Measurements from ENCODE around the gene DHX16. TPM values are rescaled to one million over a fixed set of nuclear protein-coding genes. Genes with fewer than 3 reads are reported as not detected.
A peak's percentile ranks its signal among the peaks of the same experiment; 100 is the strongest.

The DHX16 gene
- total and polyA plus RNA-seq, 10 donors: 21.7 to 39.7 (median 35.2) TPM

DNA sequence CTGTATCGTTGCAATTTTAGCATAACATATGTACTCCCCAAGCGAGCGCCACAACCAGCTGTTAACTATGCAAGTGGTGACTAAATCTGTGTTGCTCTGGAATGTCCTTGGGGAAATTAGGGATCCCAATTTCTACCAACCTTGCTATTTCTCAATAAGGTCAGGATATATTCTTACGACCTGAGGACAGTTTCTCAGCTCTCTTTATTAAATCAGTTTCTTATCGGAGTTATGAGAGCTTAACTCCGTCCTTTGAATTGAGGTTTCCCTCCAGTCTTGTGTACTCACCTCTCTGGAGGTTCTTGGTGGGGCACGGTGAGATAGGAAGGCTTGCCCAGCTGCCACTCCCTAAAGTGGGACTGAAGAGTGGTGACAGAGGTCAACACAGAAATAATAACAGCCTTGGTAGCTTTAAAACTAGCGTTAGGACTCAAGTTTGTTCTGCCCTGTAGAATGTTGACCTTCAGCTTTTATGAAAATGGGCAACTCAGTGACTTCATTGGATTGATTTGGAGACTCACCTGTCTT, 54.5 kb downstream of the DHX16 start:
- Histone ChIP-seq H3K36me3 (peaks cover 2 to 63% (median 49%) of the 10 kb centered on the region in 6 donors), H3K27me3 (replicated peaks in 1 of 7) (no peaks in the 10 kb centered on the region), H3K4me1 (peaks cover 22 to 56% (median 33%) of the 10 kb centered on the region in 6 donors), H3K4me3 (peak overlapping the region; percentile 52 to 94 (median 71)), H3K9me3 (no peaks in the 10 kb centered on the region), H3K27ac (peak overlapping the region; percentile 93 to 98 (median 96))
- TF ChIP-seq, protein P1, sequence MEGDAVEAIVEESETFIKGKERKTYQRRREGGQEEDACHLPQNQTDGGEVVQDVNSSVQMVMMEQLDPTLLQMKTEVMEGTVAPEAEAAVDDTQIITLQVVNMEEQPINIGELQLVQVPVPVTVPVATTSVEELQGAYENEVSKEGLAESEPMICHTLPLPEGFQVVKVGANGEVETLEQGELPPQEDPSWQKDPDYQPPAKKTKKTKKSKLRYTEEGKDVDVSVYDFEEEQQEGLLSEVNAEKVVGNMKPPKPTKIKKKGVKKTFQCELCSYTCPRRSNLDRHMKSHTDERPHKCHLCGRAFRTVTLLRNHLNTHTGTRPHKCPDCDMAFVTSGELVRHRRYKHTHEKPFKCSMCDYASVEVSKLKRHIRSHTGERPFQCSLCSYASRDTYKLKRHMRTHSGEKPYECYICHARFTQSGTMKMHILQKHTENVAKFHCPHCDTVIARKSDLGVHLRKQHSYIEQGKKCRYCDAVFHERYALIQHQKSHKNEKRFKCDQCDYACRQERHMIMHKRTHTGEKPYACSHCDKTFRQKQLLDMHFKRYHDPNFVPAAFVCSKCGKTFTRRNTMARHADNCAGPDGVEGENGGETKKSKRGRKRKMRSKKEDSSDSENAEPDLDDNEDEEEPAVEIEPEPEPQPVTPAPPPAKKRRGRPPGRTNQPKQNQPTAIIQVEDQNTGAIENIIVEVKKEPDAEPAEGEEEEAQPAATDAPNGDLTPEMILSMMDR (IDR thresholded peaks at IDR 0.05 in 8 of 11, conservative IDR thresholded peaks at IDR 0.05 in 3 of 11): no peak
- TF ChIP-seq POLR2AphosphoS5 (IDR thresholded peaks at IDR 0.05) (no peak), POLR2A (IDR thresholded peaks at IDR 0.05) (no peak)
- DNase-seq: peak; percentile 52
- intact Hi-C loops (cut with DNase I; ENCODE audit: low total_unique reads): loop anchor here (10.0 kb wide), 1 partner anchor 106 kb away; the partner anchor contains the start of gene TUBB
- 8 to 14% (median 10%) methylated on average over 8 of the region's 8 CpGs for WGBS, 5 donors

DNA sequence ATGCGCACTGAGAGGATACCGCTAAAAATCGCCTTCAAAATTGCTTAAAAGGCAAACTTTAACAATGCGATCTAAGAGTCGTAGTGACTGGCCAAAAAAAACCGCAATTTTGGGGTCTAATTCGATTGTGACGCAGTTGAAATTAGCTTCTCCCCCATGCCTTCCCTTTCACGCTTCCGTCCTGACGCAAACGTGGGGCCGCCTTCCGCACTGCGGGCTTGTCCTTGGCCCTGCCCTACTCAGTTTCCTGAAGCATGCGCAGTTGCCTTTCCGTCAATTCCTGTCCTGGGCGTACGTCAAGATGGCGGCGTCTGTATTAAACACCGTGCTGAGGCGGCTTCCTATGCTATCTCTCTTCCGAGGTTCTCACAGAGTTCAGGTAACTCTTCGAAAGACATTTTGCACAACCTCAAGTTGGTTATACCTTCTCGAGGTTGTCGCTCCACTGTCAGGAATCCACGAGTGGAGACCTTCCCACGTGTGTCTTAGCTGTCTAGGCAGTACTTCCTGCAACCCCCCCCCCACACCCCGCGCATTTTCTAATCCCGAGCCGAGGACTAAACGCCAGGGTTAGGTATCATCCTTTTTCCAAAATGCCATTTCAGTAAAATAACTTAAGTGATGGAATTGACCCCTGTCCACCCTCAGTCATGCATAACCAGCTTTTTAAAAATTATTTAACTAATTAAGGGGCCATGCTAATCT, 55.1 kb downstream of the DHX16 start, which contains the start of gene MRPS18B:
TSS of gene MRPS18B (plus strand) at position 276 of the 705 bp plus-strand sequence. CDS start at position 302, 26 bp downstream.
- 0 to 1% (median 0%) methylated on average over 27 to 34 of the region's 34 CpGs for WGBS, 5 donors
- intact Hi-C loops (cut with DNase I; ENCODE audit: low total_unique reads): loop anchor here (10.0 kb wide), 1 partner anchor 107 kb away; the partner anchor contains the start of gene TUBB

GRCh38 chr6:30616811-30617564, 55.8 kb downstream of the DHX16 start, which contains the start of gene PPP1R10:
TSS of gene PPP1R10 (minus strand) at chr6:30617243. CDS start at chr6:30609944, 7,299 bp downstream.
- Histone ChIP-seq H3K9me3 (no peaks in the 10 kb centered on the region), H3K27ac (peak within 1 kb of the TSS; percentile 93 to 98 (median 96)), H3K4me1 (peaks cover 34 to 67% (median 47%) of the 10 kb centered on the region in 6 donors), H3K4me3 (peak within 1 kb of the TSS; percentile 70 to 98 (median 85)), H3K27me3 (replicated peaks in 1 of 7) (no peaks in the 10 kb centered on the region), H3K36me3 (peaks cover 2 to 52% (median 36%) of the 10 kb centered on the region in 6 donors)
- 0 to 1% (median 0%) methylated on average over 40 of the region's 40 CpGs for WGBS, 5 donors
- TF ChIP-seq, protein P1 (IDR thresholded peaks at IDR 0.05 in 8 of 11, conservative IDR thresholded peaks at IDR 0.05 in 3 of 11): peak in 2 of 11 experiments; percentile 5 to 8
- peak; percentile 97 to 100 (median 99) for TF ChIP-seq POLR2AphosphoS5 (IDR thresholded peaks at IDR 0.05)
- TF ChIP-seq POLR2A (IDR thresholded peaks at IDR 0.05): peak; percentile 90 to 98 (median 97)
- DNase-seq: peak; percentile 98
- intact Hi-C loops (cut with DNase I; ENCODE audit: low total_unique reads): loop anchor here (10.0 kb wide), 1 partner anchor 108 kb away; the partner anchor contains the start of gene TUBB

More for the DNA sequence above, 55.1 kb downstream of the DHX16 start, which contains the start of gene MRPS18B:
- H3K27me3 ChIP-seq (replicated peaks in 1 of 7): no peaks in the 10 kb centered on the region
- no peaks in the 10 kb centered on the region for H3K9me3 ChIP-seq
- peak; percentile 99 for DNase-seq
- H3K36me3 ChIP-seq: peaks cover 2 to 59% (median 43%) of the 10 kb centered on the region in 6 donors
- peak within 1 kb of the TSS; percentile 93 to 98 (median 96) for H3K27ac ChIP-seq
- TF ChIP-seq, protein P1 (IDR thresholded peaks at IDR 0.05 in 8 of 11, conservative IDR thresholded peaks at IDR 0.05 in 3 of 11): peak in 2 of 11 experiments; percentile 7 to 33
- TF ChIP-seq POLR2AphosphoS5 (IDR thresholded peaks at IDR 0.05): peak in 1 of 3 donors; percentile 95
- TF ChIP-seq POLR2A (IDR thresholded peaks at IDR 0.05): peak in 2 of 3 donors; percentile 52 to 61
- H3K4me1 ChIP-seq: peaks cover 28 to 62% (median 40%) of the 10 kb centered on the region in 6 donors
- peak within 1 kb of the TSS; percentile 70 to 98 (median 85) for H3K4me3 ChIP-seq

Measured in spleen (tissue), 11 donors.